ENCODE data around the gene ANKRD13D. TPM values are rescaled to one million over a fixed set of nuclear protein-coding genes. Genes with fewer than 3 reads are reported as not detected.

ANKRD13D gene
- total RNA-seq, 1 experiment from 2014 or later, result 58.9 TPM

DNA sequence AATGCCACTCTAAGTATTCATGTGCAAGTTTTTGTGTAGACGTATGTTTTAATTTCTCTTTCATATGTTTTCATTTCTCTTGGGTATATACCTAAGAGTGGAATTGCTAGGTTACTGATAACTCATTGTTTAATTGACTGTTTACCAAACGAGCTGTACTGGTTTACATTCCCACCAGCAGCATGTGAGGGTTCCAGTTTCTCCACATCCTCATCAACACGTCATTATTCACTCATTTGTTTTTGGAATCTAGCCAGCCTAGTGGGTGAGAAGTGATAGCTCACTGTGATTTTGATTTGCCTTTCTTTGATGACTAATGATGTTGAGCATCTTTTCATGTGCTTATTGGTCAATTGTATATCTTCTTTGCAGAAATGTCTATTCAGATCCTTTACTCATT, 4.0 kb downstream of the ANKRD13D start:
- Histone ChIP-seq H3K4me3 (ENCODE audit: low read length) (peak overlapping the region; percentile 1; the same call in 1 of the 2 replicates), H3K4me1 (ENCODE audit: insufficient read depth, low read length) (peaks cover 38% of the 10 kb centered on the region), H3K9me2 (replicated peaks; ENCODE audit: low read length) (no peaks in the 10 kb centered on the region), H4K20me1 (ENCODE audit: low read length) (peaks cover 4% of the 10 kb centered on the region; the same call in 1 of the 2 replicates), H3K79me2 (ENCODE audit: low read length) (peaks cover 56% of the 10 kb centered on the region), H3K9ac (ENCODE audit: low read length) (no peak overlapping the region), H3F3A (ENCODE audit: low read length, unreplicated experiment) (no peaks in the 10 kb centered on the region), H2AFZ (ENCODE audit: low read length) (no peak overlapping the region), H3K27ac (ENCODE audit: low read length) (peak overlapping the region; percentile 76), H3K36me3 (ENCODE audit: low read depth, low read length) (peaks cover 41% of the 10 kb centered on the region), H3K9me3 (ENCODE audit: low read length) (peaks cover 9% of the 10 kb centered on the region), H3K4me2 (ENCODE audit: low read length) (peak overlapping the region; percentile 46), H3K27me3 (ENCODE audit: low read length) (no peaks in the 10 kb centered on the region)
- CTCF ChIA-PET, result no interaction called here
- ATAC-seq (peak; percentile 18), DNase-seq (peak; percentile 91)
- intact Hi-C loops (cut with micrococcal nuclease), result no loop called here
- no TSS peak for BruUV-seq (replicated peaks)
- POLR2A ChIA-PET (ENCODE audit: unreplicated experiment), result interaction anchor here (0.7 kb wide), 1 partner anchor 10 kb away, joined by 3 read pairs; the partner anchor contains the start of gene SSH3
- TF ChIP-seq, protein P1, sequence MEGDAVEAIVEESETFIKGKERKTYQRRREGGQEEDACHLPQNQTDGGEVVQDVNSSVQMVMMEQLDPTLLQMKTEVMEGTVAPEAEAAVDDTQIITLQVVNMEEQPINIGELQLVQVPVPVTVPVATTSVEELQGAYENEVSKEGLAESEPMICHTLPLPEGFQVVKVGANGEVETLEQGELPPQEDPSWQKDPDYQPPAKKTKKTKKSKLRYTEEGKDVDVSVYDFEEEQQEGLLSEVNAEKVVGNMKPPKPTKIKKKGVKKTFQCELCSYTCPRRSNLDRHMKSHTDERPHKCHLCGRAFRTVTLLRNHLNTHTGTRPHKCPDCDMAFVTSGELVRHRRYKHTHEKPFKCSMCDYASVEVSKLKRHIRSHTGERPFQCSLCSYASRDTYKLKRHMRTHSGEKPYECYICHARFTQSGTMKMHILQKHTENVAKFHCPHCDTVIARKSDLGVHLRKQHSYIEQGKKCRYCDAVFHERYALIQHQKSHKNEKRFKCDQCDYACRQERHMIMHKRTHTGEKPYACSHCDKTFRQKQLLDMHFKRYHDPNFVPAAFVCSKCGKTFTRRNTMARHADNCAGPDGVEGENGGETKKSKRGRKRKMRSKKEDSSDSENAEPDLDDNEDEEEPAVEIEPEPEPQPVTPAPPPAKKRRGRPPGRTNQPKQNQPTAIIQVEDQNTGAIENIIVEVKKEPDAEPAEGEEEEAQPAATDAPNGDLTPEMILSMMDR (conservative IDR thresholded peaks at IDR 0.05; ENCODE audit: low read depth, low read length), result no peak
- TF ChIP-seq EZH2 (IDR thresholded peaks at IDR 0.05; ENCODE audit: low read length, unreplicated experiment) (no peak), EZH2phosphoT487 (IDR thresholded peaks at IDR 0.05; ENCODE audit: borderline replicate concordance, low read length) (no peak)

DNA sequence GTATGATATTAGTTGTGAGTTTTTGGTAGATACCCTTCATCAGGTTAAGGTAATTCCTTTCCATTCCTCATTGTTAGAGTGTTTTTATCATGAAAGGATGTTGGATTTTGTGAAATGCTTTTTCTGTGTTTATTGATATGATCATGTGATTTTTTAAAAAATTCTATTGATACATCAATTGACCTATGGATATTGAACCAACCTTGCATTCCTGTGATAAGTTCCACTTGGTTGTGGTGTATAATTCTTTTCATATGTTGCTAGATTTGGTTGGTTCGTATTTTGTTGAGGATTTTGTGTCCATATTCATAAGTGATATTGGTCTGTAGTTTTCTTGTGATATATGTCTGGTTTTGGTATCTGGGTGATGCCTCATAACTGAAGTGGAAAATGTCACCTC, 6.7 kb downstream of the ANKRD13D start:
- no peak overlapping the region for H3K4me2 ChIP-seq (ENCODE audit: low read length)
- no peaks in the 10 kb centered on the region for H3K27me3 ChIP-seq (ENCODE audit: low read length)
- H3K79me2 ChIP-seq (ENCODE audit: low read length), result peaks cover 42% of the 10 kb centered on the region
- BruUV-seq (replicated peaks), result no TSS peak
- H3K36me3 ChIP-seq (ENCODE audit: low read depth, low read length), result peaks cover 52% of the 10 kb centered on the region
- no peak overlapping the region for H2AFZ ChIP-seq (ENCODE audit: low read length)
- ATAC-seq (no peak), DNase-seq (peak; percentile 22)
- intact Hi-C loops (cut with micrococcal nuclease), result no loop called here
- H4K20me1 ChIP-seq (ENCODE audit: low read length), result peaks cover 4% of the 10 kb centered on the region; the same call in 1 of the 2 replicates
- no peaks in the 10 kb centered on the region for H3F3A ChIP-seq (ENCODE audit: low read length, unreplicated experiment)
- H3K4me1 ChIP-seq (ENCODE audit: insufficient read depth, low read length), result peaks cover 25% of the 10 kb centered on the region
- peaks cover 9% of the 10 kb centered on the region for H3K9me3 ChIP-seq (ENCODE audit: low read length)
- no peak overlapping the region for H3K4me3 ChIP-seq (ENCODE audit: low read length)
- H3K9me2 ChIP-seq (replicated peaks; ENCODE audit: low read length), result no peaks in the 10 kb centered on the region
- H3K27ac ChIP-seq (ENCODE audit: low read length), result no peak overlapping the region
- no peak overlapping the region for H3K9ac ChIP-seq (ENCODE audit: low read length)
- ChIA-PET CTCF (no interaction called here), POLR2A (ENCODE audit: unreplicated experiment) (no interaction called here)
- TF ChIP-seq, protein P1 (conservative IDR thresholded peaks at IDR 0.05; ENCODE audit: low read depth, low read length), result no peak
- no peak for TF ChIP-seq EZH2 (IDR thresholded peaks at IDR 0.05; ENCODE audit: low read length, unreplicated experiment)
- no peak for TF ChIP-seq EZH2phosphoT487 (IDR thresholded peaks at IDR 0.05; ENCODE audit: borderline replicate concordance, low read length)

DNA sequence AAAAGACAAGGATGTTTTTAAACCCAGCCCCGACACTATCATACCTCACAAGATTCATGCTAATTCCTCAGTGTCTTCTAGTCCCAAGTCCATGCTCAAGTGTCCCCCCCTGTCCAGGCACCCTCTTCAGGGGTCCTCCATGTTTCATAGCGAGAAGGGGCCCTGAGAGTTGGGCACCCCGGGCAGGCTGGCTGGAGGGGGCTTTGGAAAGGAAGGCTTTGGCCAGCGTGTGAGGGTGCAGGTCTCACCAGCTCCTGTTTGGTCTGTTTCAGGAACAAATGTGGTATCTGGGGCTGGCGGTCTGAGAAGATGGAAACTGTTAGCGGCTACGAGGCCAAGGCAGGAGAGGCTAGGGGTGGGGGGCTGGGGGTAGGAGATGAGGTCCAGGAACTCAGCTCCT, 9.7 kb downstream of the ANKRD13D start:
- Histone ChIP-seq H3K4me2 (ENCODE audit: low read length) (no peak overlapping the region), H2AFZ (ENCODE audit: low read length) (no peak overlapping the region), H3K9me3 (ENCODE audit: low read length) (peaks cover 9% of the 10 kb centered on the region), H3K27ac (ENCODE audit: low read length) (no peak overlapping the region), H3K9me2 (replicated peaks; ENCODE audit: low read length) (no peaks in the 10 kb centered on the region), H4K20me1 (ENCODE audit: low read length) (peaks cover 2% of the 10 kb centered on the region; the same call in 1 of the 2 replicates), H3K9ac (ENCODE audit: low read length) (no peak overlapping the region), H3K4me1 (ENCODE audit: insufficient read depth, low read length) (peaks cover 13% of the 10 kb centered on the region), H3K27me3 (ENCODE audit: low read length) (no peaks in the 10 kb centered on the region), H3K36me3 (ENCODE audit: low read depth, low read length) (peaks cover 44% of the 10 kb centered on the region), H3F3A (ENCODE audit: low read length, unreplicated experiment) (no peaks in the 10 kb centered on the region), H3K79me2 (ENCODE audit: low read length) (peaks cover 28% of the 10 kb centered on the region), H3K4me3 (ENCODE audit: low read length) (no peak overlapping the region)
- POLR2A ChIA-PET (ENCODE audit: unreplicated experiment), result no interaction called here
- TF ChIP-seq EZH2phosphoT487 (IDR thresholded peaks at IDR 0.05; ENCODE audit: borderline replicate concordance, low read length), result no peak
- TF ChIP-seq EZH2 (IDR thresholded peaks at IDR 0.05; ENCODE audit: low read length, unreplicated experiment), result no peak
- TF ChIP-seq, protein P1 (conservative IDR thresholded peaks at IDR 0.05; ENCODE audit: low read depth, low read length), result no peak
- CTCF ChIA-PET, result interaction anchor here (0.6 kb wide), 1 partner anchor 53 kb away, joined by 3 read pairs; no protein-coding TSS in a partner anchor
- ATAC-seq (no peak), DNase-seq (no peak)
- intact Hi-C loops (cut with micrococcal nuclease), result no loop called here
- BruUV-seq (replicated peaks), result no TSS peak
